Fibroblast of the aortic adventitia (primary cell): Measurements from ENCODE around the gene ADAMTS6. TPM values are rescaled to one million over a fixed set of nuclear protein-coding genes. Genes with fewer than 3 reads are reported as not detected.
A peak's percentile ranks its signal among the peaks of the same experiment; 100 is the strongest.

Source experiments
- DNase-seq: peaks from one replicate; pipeline ENCODE4 v3.0.0-alpha.2; 2010; ENCODE audit warnings: low read depth
- H3K4me3 ChIP-seq: 2 replicates; pipeline ENCODE4 v1.5.1; 2011; ENCODE audit warnings: low read depth, mild to moderate bottlenecking, control low read depth, low read length, moderate library complexity
- CTCF ChIP-seq: IDR thresholded peaks from 2 replicates; pipeline ENCODE4 v1.5.1; 2011; ENCODE audit warnings: mild to moderate bottlenecking, low read length, control low read depth, inconsistent platforms; ENCODE audit not compliant: insufficient read depth
- total RNA-seq: library from RNA; depleted of rRNA; stranded (reverse); fragments of >200 nt; gene quantifications from 2 replicates; pipeline ENCODE4 v1.2.3, GENCODE V29; 2012; ENCODE audit warnings: low replicate concordance

ADAMTS6 gene
- total RNA-seq, 1 donor = 40.8 TPM

DNA sequence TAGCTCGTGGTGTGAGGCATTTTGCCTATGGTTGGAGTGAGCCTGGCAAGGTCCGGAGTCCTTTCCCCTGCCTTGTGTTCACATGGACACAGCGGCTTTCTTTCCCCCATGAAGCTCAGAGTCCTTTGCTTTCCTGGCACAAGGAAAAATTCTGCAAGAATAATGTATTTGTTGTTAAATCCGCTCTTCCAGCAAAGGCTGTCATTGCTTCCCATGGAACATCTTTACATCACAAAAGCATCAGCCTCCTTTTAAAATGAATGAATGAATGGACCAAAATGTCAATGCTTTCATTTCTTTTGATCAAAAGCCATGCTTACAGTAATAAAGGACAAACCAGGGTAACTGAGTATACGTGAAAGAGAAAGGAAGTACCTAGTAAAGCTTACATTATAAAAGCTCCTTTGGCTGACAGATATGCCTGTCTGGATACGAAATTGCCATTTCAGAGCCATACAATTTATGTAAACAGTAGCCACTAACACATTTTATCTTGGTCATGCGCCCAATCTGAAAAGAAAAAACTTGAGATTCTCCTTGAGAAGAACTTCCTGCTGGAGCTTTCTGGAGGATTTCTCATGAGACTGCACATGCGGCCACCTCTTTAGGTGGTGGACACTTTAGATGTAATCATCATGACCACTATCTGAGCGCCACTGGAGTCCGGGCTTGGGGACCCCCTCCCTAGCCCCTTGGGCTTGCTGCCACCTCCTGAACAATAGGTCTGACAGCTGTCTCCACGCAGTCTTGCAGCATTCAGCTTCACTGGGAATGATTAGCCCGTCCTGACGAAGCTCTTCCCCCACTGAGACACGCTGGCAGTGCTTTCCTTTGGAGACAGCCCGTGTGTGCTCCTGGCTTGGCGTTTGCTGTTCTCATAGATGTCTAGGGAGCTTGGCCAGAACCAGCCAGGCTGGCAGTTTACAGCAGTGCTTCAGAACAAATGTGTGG lies 355.9 kb downstream of the ADAMTS6 start:
- H3K4me3 ChIP-seq = no peak overlapping the region

DNA sequence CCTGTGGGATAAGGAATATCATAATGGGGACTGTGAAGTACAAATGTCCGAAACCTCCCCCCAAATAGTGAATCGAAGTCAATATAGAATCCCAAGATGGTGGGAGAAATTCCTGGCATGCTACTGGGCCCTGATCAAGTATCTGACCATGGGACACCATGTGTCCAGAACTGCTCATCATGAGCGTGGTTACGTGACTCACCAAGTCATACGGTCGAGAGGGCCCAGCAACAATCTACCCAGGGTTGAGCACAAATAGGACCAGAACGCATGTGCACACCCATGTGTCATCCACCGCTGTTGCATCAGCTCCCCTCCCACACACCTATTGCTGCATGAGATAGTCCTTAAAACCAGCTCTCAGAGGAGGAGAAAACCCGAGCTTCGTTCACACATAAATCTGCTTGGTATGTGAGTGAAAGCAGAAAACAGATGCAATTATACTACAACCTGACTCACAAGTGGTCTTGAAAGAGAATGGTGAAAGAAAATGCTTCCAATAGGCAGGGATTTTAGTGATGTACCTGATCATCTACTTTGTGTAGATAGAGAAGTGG lies 359.8 kb downstream of the ADAMTS6 start:
- H3K4me3 ChIP-seq = no peak overlapping the region
- DNase-seq = peak; percentile 32
- no peak for TF ChIP-seq CTCF

More for the DNA sequence above, 355.9 kb downstream of the ADAMTS6 start:
- TF ChIP-seq CTCF = no peak
- no peak for DNase-seq

GRCh38 chr5:65120371-65120967 lies 361.3 kb downstream of the ADAMTS6 start:
- no peak for DNase-seq
- TF ChIP-seq CTCF = no peak
- H3K4me3 ChIP-seq = no peak overlapping the region

DNA sequence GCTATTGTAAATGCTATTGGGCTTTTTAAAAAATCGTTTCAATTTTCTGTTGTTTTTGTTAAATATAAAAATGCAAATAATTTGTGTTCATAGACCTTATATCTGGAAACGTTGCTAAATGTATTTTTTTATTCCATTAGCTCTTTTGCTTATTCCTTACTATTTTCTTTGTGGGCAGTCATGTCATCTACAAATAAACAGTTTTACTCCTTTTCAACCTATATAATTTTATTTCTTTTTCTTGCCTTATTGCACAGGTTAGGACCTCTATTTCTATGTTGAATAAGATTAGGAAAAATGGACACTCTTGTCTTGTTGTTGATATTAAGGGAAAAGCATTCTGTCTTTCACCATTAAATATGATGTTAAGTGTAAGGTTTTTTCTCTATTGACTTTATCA lies 364.2 kb downstream of the ADAMTS6 start:
- DNase-seq = no peak
- no peak for TF ChIP-seq CTCF
- no peak overlapping the region for H3K4me3 ChIP-seq

DNA sequence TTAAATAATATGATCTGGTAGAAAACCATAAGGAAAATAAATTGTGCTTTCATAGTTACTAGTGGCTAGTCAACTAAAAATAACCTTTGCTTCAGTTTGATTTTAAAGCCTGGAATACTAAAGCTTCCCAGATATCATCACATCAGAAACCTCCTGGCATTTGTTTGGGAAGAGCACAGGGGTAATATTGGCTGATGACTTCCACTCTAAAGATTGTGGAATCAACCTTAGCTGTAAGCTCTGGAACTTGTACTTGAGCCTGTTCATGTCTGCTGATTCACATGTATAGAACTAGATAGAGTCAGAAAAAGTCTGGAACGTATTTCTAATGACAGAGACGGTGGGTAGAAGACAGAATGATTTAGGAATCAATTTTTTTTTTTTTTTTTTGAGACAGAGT lies 367.9 kb downstream of the ADAMTS6 start:
- no peak for TF ChIP-seq CTCF
- DNase-seq = no peak
- no peak overlapping the region for H3K4me3 ChIP-seq

- no peak overlapping the region for H3K4me3 ChIP-seq
- no peak for TF ChIP-seq CTCF
- no peak for DNase-seq
Observed at GRCh38 chr5:65111961-65112658, 369.6 kb downstream of the ADAMTS6 start.
